ENCODE measurements around the gene VPS11. TPM values are rescaled to one million over a fixed set of nuclear protein-coding genes. Genes with fewer than 3 reads are reported as not detected.

The VPS11 gene
- total RNA-seq, 1 experiment from 2014 or later = 18.6 TPM

DNA sequence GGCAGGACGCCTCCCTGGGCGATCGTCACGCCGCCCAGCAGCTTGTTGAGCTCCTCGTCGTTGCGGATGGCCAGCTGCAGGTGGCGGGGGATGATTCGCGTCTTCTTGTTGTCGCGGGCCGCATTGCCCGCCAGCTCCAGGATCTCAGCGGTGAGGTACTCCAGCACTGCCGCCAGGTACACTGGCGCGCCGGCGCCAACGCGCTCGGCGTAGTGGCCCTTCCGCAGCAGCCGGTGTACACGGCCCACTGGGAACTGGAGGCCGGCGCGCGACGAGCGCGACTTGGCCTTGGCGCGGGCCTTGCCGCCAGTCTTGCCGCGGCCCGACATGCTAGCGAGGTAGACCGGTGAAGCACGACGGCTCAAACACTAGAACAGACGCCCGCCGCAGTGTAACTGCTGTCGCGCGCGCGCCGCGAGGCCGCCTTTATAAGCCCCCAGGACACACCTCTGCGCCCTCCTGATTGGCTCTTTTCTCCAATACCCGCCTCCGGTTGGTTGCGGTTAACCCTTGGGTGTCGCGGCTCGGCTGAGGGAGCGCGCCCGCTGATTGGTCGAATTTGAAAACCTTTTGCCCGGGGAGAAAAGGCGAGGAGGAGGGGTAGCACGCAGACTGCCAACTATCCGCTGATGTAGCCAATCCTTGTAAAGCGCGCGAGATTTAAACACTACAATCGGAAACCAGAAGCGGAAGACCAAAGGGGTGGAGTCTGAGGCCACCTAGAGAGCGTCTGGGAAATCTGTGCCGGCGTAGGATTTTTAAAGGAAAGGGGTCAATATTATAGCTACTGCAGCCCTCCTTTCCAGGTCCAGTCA lies 27.7 kb downstream of the VPS11 start:
- no CpG with 5 or more reads among the region's 79 CpGs for WGBS (ENCODE audit: extremely low coverage, insufficient read length, low lambda C conversion rate)

More for the DNA sequence above, 27.7 kb downstream of the VPS11 start:
- no peak overlapping the region for H2BK15ac ChIP-seq (ENCODE audit: low read depth, low read length)
- H3K56ac ChIP-seq (ENCODE audit: insufficient read length, low read depth, low read length) = no peak overlapping the region
- no peak overlapping the region for H3K23ac ChIP-seq (ENCODE audit: insufficient read length, low read depth, low read length)
- peak; percentile 100 for DNase-seq
- no peak overlapping the region for H2AFZ ChIP-seq (ENCODE audit: low read length)
- TF ChIP-seq, protein P1, sequence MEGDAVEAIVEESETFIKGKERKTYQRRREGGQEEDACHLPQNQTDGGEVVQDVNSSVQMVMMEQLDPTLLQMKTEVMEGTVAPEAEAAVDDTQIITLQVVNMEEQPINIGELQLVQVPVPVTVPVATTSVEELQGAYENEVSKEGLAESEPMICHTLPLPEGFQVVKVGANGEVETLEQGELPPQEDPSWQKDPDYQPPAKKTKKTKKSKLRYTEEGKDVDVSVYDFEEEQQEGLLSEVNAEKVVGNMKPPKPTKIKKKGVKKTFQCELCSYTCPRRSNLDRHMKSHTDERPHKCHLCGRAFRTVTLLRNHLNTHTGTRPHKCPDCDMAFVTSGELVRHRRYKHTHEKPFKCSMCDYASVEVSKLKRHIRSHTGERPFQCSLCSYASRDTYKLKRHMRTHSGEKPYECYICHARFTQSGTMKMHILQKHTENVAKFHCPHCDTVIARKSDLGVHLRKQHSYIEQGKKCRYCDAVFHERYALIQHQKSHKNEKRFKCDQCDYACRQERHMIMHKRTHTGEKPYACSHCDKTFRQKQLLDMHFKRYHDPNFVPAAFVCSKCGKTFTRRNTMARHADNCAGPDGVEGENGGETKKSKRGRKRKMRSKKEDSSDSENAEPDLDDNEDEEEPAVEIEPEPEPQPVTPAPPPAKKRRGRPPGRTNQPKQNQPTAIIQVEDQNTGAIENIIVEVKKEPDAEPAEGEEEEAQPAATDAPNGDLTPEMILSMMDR (conservative IDR thresholded peaks at IDR 0.05) = peak; percentile 27; the same call in 1 of the 3 replicates
- H3K4me2 ChIP-seq (ENCODE audit: insufficient read depth, insufficient read length, low read length) = peak overlapping the region; percentile 44
- peak overlapping the region; percentile 92 to 96 for H3K4me3 Mint-ChIP-seq
- H3K4me1 ChIP-seq (ENCODE audit: insufficient read depth, low read length) = no peaks in the 10 kb centered on the region; the same call in 1 of the 2 replicates
- H4K91ac ChIP-seq (ENCODE audit: insufficient read length, low read depth, low read length) = no peak overlapping the region
- peak overlapping the region; percentile 95 for H3K14ac ChIP-seq (ENCODE audit: insufficient read depth, low read length)
- peak overlapping the region; percentile 95 to 97 (median 96); a peak in 6 of 7 replicates for H3K27ac Mint-ChIP-seq
- no peak overlapping the region for H2BK5ac ChIP-seq (ENCODE audit: insufficient read length, low read length)
- no peaks in the 10 kb centered on the region for H3K79me1 ChIP-seq (ENCODE audit: insufficient read depth, low read depth, low read length, poor library complexity, severe bottlenecking)
- H3K27me3 Mint-ChIP-seq (ENCODE audit: low read depth) = no peaks in the 10 kb centered on the region
- H3K79me2 ChIP-seq (ENCODE audit: insufficient read depth, low read length) = peaks cover 20% of the 10 kb centered on the region; the same call in 1 of the 2 replicates
- H2AK5ac ChIP-seq (ENCODE audit: insufficient read length, low read length) = no peak overlapping the region
- H4K8ac ChIP-seq (replicated peaks; ENCODE audit: insufficient read length, low read depth, low read length) = no peak overlapping the region
- H3K27me3 ChIP-seq (ENCODE audit: insufficient read depth, low read length) = no peaks in the 10 kb centered on the region
- peak overlapping the region; percentile 81 for H3K18ac ChIP-seq (ENCODE audit: insufficient read length, low read depth, low read length)
- no peaks in the 10 kb centered on the region; a peak in 1 of 5 replicates for H3K9me3 Mint-ChIP-seq
- no peak overlapping the region; the same call in 1 of the 2 replicates for H3K4ac ChIP-seq (ENCODE audit: low read depth, low read length)
- no peaks in the 10 kb centered on the region for H4K20me1 ChIP-seq (ENCODE audit: control insufficient read depth, insufficient read depth, insufficient read length)
- no peak overlapping the region for H3T11ph ChIP-seq (ENCODE audit: low read length)
- peaks cover 32 to 33% of the 10 kb centered on the region in 2 experiments for H3K4me1 Mint-ChIP-seq
- H3K9me3 ChIP-seq (ENCODE audit: control insufficient read depth, low read depth, low read length) = no peaks in the 10 kb centered on the region
- H4K5ac ChIP-seq (ENCODE audit: insufficient read length, low read depth, low read length) = no peak overlapping the region
- no peak overlapping the region for H2BK120ac ChIP-seq (ENCODE audit: low read depth, low read length, poor library complexity, severe bottlenecking)
- H3K27ac ChIP-seq (ENCODE audit: insufficient read length, low read depth, low read length) = no peak overlapping the region
- H2BK12ac ChIP-seq (ENCODE audit: insufficient read length, low read depth, low read length) = no peak overlapping the region
- H2BK20ac ChIP-seq (ENCODE audit: low read depth, low read length, poor library complexity, severe bottlenecking) = no peak overlapping the region
- peaks cover 13% of the 10 kb centered on the region for H3K23me2 ChIP-seq (ENCODE audit: insufficient read length, low read depth, low read length, poor library complexity, severe bottlenecking)
- peaks cover 39 to 65% (median 54%) of the 10 kb centered on the region in 3 experiments for H3K36me3 Mint-ChIP-seq (ENCODE audit: insufficient read depth in 1 of 3, low read depth in 3 of 3)
- peak overlapping the region; percentile 95 for H3K9ac ChIP-seq (ENCODE audit: extremely low read depth, insufficient read length, low read length)

Measured in H9 (cell line).